GM12878 (cell line): Measurements from ENCODE around the gene KIAA0825.

Source experiments
- FOXM1 ChIP-seq: IDR thresholded peaks from 2 replicates; pipeline ENCODE4 v1.6.1; 2012; ENCODE audit warnings: low read depth, mild to moderate bottlenecking, inconsistent platforms, low read length, moderate library complexity
- NFIC ChIP-seq: IDR thresholded peaks from 2 replicates; pipeline ENCODE4 v1.6.1; 2012; ENCODE audit warnings: low read depth, mild to moderate bottlenecking, inconsistent platforms, low read length, moderate library complexity
- NR2F1 ChIP-seq: fragments of 450-650 bp; conservative IDR thresholded peaks from 2 replicates; pipeline ENCODE4 v1.6.1; 2017; ENCODE audit warnings: mild to moderate bottlenecking
- SUZ12 ChIP-seq: fragments of 200-600 bp; sonication (generic); IDR thresholded peaks from one replicate; pipeline ENCODE4 v1.6.1; 2018; ENCODE audit warnings: antibody characterized with exemption, mild to moderate bottlenecking; ENCODE audit not compliant: unreplicated experiment
- YY1 ChIP-seq: IDR thresholded peaks from 2 replicates; pipeline ENCODE4 v1.6.1; 2011; ENCODE audit warnings: low read depth, mild to moderate bottlenecking, low read length
- TF ChIP-seq, protein P1 (sequence below), 3 experiments: IDR thresholded peaks in 2 of 3; conservative IDR thresholded peaks in 1 of 3; 2 replicates each; pipeline ENCODE4 v1.5.1; 2011; ENCODE audit warnings: low read depth in 3 of 3, low read length in 3 of 3, mild to moderate bottlenecking in 3 of 3, control low read depth in 2 of 3, moderate library complexity in 2 of 3, inconsistent platforms in 1 of 3, mixed read lengths in 1 of 3; ENCODE audit not compliant: control insufficient read depth in 2 of 3, insufficient read depth in 1 of 3; ENCODE audit errors: extremely low read depth in 1 of 3
- TF ChIP-seq, protein P2 (sequence below): IDR thresholded peaks from 2 replicates; pipeline ENCODE4 v1.6.1; 2012; ENCODE audit warnings: low read depth, low read length, improper control_type of control experiment

GRCh38 chr5:94240596-94240992, 377.8 kb downstream of the KIAA0825 start:
- TF ChIP-seq, protein P1, sequence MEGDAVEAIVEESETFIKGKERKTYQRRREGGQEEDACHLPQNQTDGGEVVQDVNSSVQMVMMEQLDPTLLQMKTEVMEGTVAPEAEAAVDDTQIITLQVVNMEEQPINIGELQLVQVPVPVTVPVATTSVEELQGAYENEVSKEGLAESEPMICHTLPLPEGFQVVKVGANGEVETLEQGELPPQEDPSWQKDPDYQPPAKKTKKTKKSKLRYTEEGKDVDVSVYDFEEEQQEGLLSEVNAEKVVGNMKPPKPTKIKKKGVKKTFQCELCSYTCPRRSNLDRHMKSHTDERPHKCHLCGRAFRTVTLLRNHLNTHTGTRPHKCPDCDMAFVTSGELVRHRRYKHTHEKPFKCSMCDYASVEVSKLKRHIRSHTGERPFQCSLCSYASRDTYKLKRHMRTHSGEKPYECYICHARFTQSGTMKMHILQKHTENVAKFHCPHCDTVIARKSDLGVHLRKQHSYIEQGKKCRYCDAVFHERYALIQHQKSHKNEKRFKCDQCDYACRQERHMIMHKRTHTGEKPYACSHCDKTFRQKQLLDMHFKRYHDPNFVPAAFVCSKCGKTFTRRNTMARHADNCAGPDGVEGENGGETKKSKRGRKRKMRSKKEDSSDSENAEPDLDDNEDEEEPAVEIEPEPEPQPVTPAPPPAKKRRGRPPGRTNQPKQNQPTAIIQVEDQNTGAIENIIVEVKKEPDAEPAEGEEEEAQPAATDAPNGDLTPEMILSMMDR (IDR thresholded peaks at IDR 0.05 in 2 of 3, conservative IDR thresholded peaks at IDR 0.05 in 1 of 3; ENCODE audit: control insufficient read depth in 2 of 3, extremely low read depth in 1 of 3, insufficient read depth in 1 of 3, low read depth in 3 of 3, low read length in 3 of 3), result no peak
- TF ChIP-seq NR2F1, result no peak
- no peak for TF ChIP-seq YY1
- TF ChIP-seq SUZ12, result no peak
- TF ChIP-seq NFIC, result no peak
- TF ChIP-seq FOXM1, result no peak
- TF ChIP-seq, protein P2, sequence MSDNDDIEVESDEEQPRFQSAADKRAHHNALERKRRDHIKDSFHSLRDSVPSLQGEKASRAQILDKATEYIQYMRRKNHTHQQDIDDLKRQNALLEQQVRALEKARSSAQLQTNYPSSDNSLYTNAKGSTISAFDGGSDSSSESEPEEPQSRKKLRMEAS, result no peak
